OCI-LY7 (cell line): ENCODE data around the gene YIPF1.

Experiments used
- CTCF ChIP-seq: fragments of 200-600 bp; sonication (generic); conservative IDR thresholded peaks from 2 replicates; pipeline ENCODE4 v1.5.1; 2014; ENCODE audit warnings: mild to moderate bottlenecking, antibody characterized with exemption, low read length, moderate library complexity, mixed read lengths
- EZH2phosphoT487 ChIP-seq: fragments of 200-600 bp; sonication (generic); IDR thresholded peaks from 2 replicates; pipeline ENCODE4 v1.6.1; 2018; ENCODE audit warnings: low read depth, borderline replicate concordance, mild to moderate bottlenecking, mixed run types, antibody characterized with exemption, low read length, moderate library complexity, mixed read lengths

DNA sequence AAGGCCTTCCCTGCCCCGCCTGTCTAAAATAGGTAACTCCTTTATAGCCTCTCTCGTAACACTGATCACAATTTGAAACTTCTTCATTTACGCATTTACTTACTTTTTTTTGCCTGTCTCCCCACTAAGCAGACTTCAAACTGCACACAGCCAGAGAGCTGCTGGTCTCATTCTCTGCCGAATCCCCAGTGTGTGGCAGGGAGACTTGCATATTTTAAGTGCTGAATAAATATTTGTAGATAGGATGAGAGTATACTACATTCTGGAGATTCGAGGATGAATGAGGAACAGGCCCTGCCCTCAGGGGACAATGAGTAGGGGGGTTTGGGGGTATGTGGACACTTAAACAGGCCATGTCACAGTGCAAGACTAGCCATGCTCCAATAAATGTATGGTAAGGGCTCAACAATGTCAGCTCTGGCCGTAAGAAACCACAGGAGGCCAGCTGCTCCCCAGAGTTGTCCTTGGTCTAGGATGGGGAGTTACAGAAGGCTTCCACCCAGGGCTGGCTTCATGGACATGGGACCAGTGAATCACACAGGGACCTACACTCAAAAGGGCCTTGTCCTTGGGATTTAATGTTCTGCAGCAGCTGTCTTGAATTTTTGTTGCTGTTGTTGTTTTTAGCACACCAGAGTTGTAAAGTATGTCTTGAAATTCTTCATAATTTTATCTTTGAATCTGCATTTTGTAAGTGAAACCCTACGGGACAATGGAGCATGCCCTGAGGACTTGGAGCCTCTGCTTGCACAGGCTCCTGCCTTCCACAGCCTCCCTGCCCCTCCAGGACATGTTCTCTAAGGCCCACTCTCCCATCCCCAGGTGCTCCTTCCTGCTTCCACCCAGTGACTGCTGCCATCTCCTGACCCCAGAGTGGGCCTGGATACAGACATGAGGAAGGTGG, 12.9 kb upstream of the YIPF1 start:
- no peak for TF ChIP-seq CTCF
- TF ChIP-seq EZH2phosphoT487, result no peak
